ENCODE measurements around the gene GPC5.
"Not testable (repeated sequence)": the region's sequence is repeated elsewhere in the genome, so short reads cannot be mapped to it uniquely, and the experiment has no call there.

GPC5 gene

GRCh38 chr13:91785431-91786119 lies 387.2 kb downstream of the GPC5 start:
- peak in 1 of 5 experiments; percentile 8 for DNase-seq

- DNase-seq, result no peak
Measured at GRCh38 chr13:91792054-91792453, 393.6 kb downstream of the GPC5 start.

- no peak for DNase-seq
Measured at GRCh38 chr13:91797567-91797966, 399.1 kb downstream of the GPC5 start.

GRCh38 chr13:91798338-91798737 lies 399.9 kb downstream of the GPC5 start:
- DNase-seq, result not testable (repeated sequence)

GRCh38 chr13:91801772-91802171 lies 403.4 kb downstream of the GPC5 start:
- not testable (repeated sequence) for DNase-seq

GRCh38 chr13:91802957-91803356 lies 404.5 kb downstream of the GPC5 start:
- DNase-seq, result no peak

- DNase-seq, result no peak
Measured at GRCh38 chr13:91804724-91805123, 406.3 kb downstream of the GPC5 start.

- DNase-seq, result no peak
Measured at GRCh38 chr13:91805605-91806004, 407.2 kb downstream of the GPC5 start.

GRCh38 chr13:91809161-91809560 lies 410.7 kb downstream of the GPC5 start:
- DNase-seq, result no peak

- no peak for DNase-seq
Measured at GRCh38 chr13:91813253-91813652, 414.8 kb downstream of the GPC5 start.

- DNase-seq, result no peak
Measured at GRCh38 chr13:91816263-91816807, 417.9 kb downstream of the GPC5 start.

- no peak for DNase-seq
Measured at GRCh38 chr13:91817250-91817649, 418.8 kb downstream of the GPC5 start.

GRCh38 chr13:91824416-91824815 lies 426.0 kb downstream of the GPC5 start:
- no peak for DNase-seq

- no peak for DNase-seq
Measured at GRCh38 chr13:91825516-91825915, 427.1 kb downstream of the GPC5 start.

- DNase-seq, result no peak
Measured at GRCh38 chr13:91836553-91836952, 438.1 kb downstream of the GPC5 start.

- DNase-seq, result no peak
Measured at GRCh38 chr13:91845612-91846011, 447.2 kb downstream of the GPC5 start.

- DNase-seq, result no peak
Measured at GRCh38 chr13:91863699-91864098, 465.3 kb downstream of the GPC5 start.

- no peak for DNase-seq
Measured at GRCh38 chr13:91868351-91868750, 469.9 kb downstream of the GPC5 start.

GRCh38 chr13:91878491-91878890 lies 480.1 kb downstream of the GPC5 start:
- DNase-seq, result no peak

- DNase-seq, result no peak
Measured at GRCh38 chr13:91879360-91879759, 480.9 kb downstream of the GPC5 start.

GRCh38 chr13:91882918-91883317 lies 484.5 kb downstream of the GPC5 start:
- no peak for DNase-seq

GRCh38 chr13:91889641-91890040 lies 491.2 kb downstream of the GPC5 start:
- no peak for DNase-seq

GRCh38 chr13:91891141-91891540 lies 492.7 kb downstream of the GPC5 start:
- DNase-seq, result no peak

GRCh38 chr13:91893040-91893439 lies 494.6 kb downstream of the GPC5 start:
- DNase-seq, result no peak

- DNase-seq, result no peak
Measured at GRCh38 chr13:91894316-91894715, 495.9 kb downstream of the GPC5 start.
